Measurements from ENCODE around the gene PPARA. TPM values are rescaled to one million over a fixed set of nuclear protein-coding genes. Genes with fewer than 3 reads are reported as not detected.
A peak's percentile ranks its signal among the peaks of the same experiment; 100 is the strongest.

The PPARA gene
- total and polyA plus RNA-seq, 9 of the 15 experiments (the other 6 are each of a cell fraction or from before 2014, with no cell fraction given): 0.64 to 5.3 (median 3.5) TPM

DNA sequence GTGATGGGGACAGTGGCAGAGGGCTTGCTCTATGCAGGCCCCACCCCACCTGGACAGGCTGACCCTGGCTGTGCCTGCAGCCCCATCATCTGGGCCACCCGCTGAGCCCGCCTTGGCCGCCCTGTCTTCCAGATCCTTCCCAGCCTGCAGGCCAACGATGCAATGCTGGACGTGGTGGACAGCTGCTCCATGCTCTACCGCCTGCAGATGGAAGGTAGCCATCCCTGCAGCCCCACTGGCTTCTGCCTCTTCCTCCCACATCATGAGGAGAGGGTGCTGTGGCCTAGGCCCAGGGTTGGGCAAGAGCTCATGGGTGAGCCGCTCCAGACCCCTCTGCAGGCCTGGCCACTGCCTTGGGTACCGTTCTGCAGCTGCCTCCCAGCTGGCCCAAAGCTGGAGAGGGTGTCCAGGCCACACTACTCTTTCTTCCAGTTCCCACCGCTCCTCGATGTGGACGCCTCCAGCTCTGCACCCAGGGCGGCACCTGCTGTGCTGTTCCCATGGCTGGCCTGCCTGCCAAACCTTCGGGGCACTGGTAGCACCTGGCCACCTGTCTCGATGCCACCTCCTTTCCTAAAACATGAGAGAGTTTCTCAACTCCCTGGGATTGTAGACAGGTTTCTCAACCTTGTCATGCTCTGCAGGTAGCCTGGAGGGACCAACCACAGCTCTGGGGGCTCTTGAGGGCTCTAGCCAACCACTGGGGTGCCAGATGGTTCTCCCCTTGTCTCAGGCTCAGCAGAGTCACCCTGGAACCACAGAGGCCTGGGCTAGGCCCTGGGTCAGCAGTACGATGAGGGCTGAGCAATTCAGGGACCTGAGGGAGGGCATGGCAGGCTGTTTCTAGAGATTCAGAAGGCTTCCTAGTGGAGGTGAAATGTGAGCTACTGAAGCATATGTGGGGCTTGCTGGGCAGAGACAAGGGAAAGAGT lies 136.9 kb downstream of the PPARA start:
- no peak for ATAC-seq
- FAIRE-seq: no peak
- Histone ChIP-seq H3K9me1 (ENCODE audit: control insufficient read depth, insufficient read depth, low read length) (no peaks in the 10 kb centered on the region), H3K9me3 (replicated peaks; ENCODE audit: control insufficient read depth, insufficient read depth, low read depth, low read length) (no peaks in the 10 kb centered on the region), H3K27me3 (ENCODE audit: control insufficient read depth in 2 of 2, insufficient read depth in 2 of 2, low read length in 2 of 2) (no peaks in the 10 kb centered on the region), H3K9ac (ENCODE audit: insufficient read depth in 1 of 2, low read depth in 2 of 2, low read length in 2 of 2) (no peak overlapping the region), H3K36me3 (ENCODE audit: control insufficient read depth, insufficient read depth, low read length) (peaks cover 38% of the 10 kb centered on the region), H2AFZ (ENCODE audit: low read depth, low read length) (no peak overlapping the region), H4K20me1 (replicated peaks; ENCODE audit: control insufficient read depth, insufficient read depth, low read length) (no peaks in the 10 kb centered on the region), H3K79me2 (ENCODE audit: control insufficient read depth, insufficient read depth, low read length) (no peaks in the 10 kb centered on the region), H3K4me2 (ENCODE audit: insufficient read depth, low read length) (no peak overlapping the region), H3K4me1 (replicated peaks in 1 of 2; ENCODE audit: control insufficient read depth in 2 of 2, insufficient read depth in 2 of 2, low read length in 2 of 2) (peaks cover 0 to 15% of the 10 kb centered on the region in 2 experiments; a peak in 1 of 5 replicates), H3K27ac (ENCODE audit: extremely low read depth, low read depth, low read length) (no peak overlapping the region), H3K4me3 (no peak overlapping the region)
- WGBS (ENCODE audit: insufficient coverage, low coverage, missing lambda C conversion rate): 98% methylated on average over 11 of the region's 15 CpGs
- TF ChIP-seq, protein P1, sequence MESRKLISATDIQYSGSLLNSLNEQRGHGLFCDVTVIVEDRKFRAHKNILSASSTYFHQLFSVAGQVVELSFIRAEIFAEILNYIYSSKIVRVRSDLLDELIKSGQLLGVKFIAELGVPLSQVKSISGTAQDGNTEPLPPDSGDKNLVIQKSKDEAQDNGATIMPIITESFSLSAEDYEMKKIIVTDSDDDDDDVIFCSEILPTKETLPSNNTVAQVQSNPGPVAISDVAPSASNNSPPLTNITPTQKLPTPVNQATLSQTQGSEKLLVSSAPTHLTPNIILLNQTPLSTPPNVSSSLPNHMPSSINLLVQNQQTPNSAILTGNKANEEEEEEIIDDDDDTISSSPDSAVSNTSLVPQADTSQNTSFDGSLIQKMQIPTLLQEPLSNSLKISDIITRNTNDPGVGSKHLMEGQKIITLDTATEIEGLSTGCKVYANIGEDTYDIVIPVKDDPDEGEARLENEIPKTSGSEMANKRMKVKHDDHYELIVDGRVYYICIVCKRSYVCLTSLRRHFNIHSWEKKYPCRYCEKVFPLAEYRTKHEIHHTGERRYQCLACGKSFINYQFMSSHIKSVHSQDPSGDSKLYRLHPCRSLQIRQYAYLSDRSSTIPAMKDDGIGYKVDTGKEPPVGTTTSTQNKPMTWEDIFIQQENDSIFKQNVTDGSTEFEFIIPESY (CRISPR knock-in tag; IDR thresholded peaks at IDR 0.05): 0 out of 2 replicates have a peak, but pooled peaks have one; percentile 24
- no peak for TF ChIP-seq DDX20 (tag; IDR thresholded peaks at IDR 0.05; ENCODE audit: low read depth)
- TF ChIP-seq POLR2G (IDR thresholded peaks at IDR 0.05; ENCODE audit: low read depth, low read length): 0 out of 2 replicates have a peak, but pooled peaks have one; percentile 34
- no peak for TF ChIP-seq ZNF778 (CRISPR knock-in tag; IDR thresholded peaks at IDR 0.05)
- POLR2A ChIA-PET: interaction anchor here (0.7 to 1.7 kb wide), 3 partner anchors 9 to 20 kb away, joined by 3 to 10 read pairs (median 3); partner anchors contain the start of genes GTSE1 and TTC38
- in situ Hi-C loops (cut with MboI): no loop called here
- DNase-seq (ENCODE audit: extremely low read depth in 1 of 4, low spot score in 3 of 4): no peak
- CTCF ChIA-PET (ENCODE audit: low intra/inter-chr PET ratio): no interaction called here
- BruUV-seq (replicated peaks): no TSS peak
- intact Hi-C loops (cut with micrococcal nuclease): no loop called here

All from K562 (cell line).